RWPE2 (cell line): ENCODE measurements around the gene RCC1.

Source experiments
- ATAC-seq: fragments of 200-7000 bp; cut with Tn5 transposase; 3 replicates; pipeline ENCODE4 v1.9.1; 2021; ENCODE audit warnings: low read depth
- DNase-seq: peaks from one replicate; pipeline ENCODE4 v3.0.0-alpha.2; 2020; ENCODE audit warnings: low spot score
- H3K27ac ChIP-seq: fragments of 450-650 bp; 2 replicates; pipeline ENCODE4 v1.5.1; 2017; ENCODE audit warnings: mild to moderate bottlenecking; ENCODE audit not compliant: poor library complexity, severe bottlenecking
- H3K27me3 ChIP-seq: fragments of 250-450 bp; sonication (Bioruptor Pico); 2 replicates; pipeline ENCODE4 v1.5.1; 2021; ENCODE audit warnings: mild to moderate bottlenecking, moderate library complexity; ENCODE audit not compliant: insufficient read depth, poor library complexity, severe bottlenecking
- H3K36me3 ChIP-seq: fragments of 250-450 bp; sonication (Bioruptor Pico); 2 replicates; pipeline ENCODE4 v1.5.1; 2020; ENCODE audit warnings: low read depth, mild to moderate bottlenecking, moderate library complexity
- H3K4me1 ChIP-seq: fragments of 250-450 bp; sonication (Bioruptor Pico); 2 replicates; pipeline ENCODE4 v1.5.1; 2021; ENCODE audit warnings: mild to moderate bottlenecking, moderate library complexity; ENCODE audit not compliant: insufficient read depth, poor library complexity, severe bottlenecking
- H3K4me3 ChIP-seq: fragments of 250-450 bp; sonication (Bioruptor Pico); 2 replicates; pipeline ENCODE4 v1.5.1; 2021; ENCODE audit warnings: mild to moderate bottlenecking, moderate library complexity; ENCODE audit not compliant: severe bottlenecking
- H3K9me3 ChIP-seq: fragments of 250-450 bp; sonication (Bioruptor Pico); 2 replicates; pipeline ENCODE4 v1.5.1; 2021; ENCODE audit warnings: mild to moderate bottlenecking, moderate library complexity; ENCODE audit not compliant: severe bottlenecking
- TF ChIP-seq, protein P1 (sequence below): fragments of 450-650 bp; IDR thresholded peaks from one replicate; pipeline ENCODE4 v1.5.1; 2017; ENCODE audit warnings: mild to moderate bottlenecking, moderate library complexity; ENCODE audit not compliant: poor library complexity, severe bottlenecking

RCC1 gene, protein sequence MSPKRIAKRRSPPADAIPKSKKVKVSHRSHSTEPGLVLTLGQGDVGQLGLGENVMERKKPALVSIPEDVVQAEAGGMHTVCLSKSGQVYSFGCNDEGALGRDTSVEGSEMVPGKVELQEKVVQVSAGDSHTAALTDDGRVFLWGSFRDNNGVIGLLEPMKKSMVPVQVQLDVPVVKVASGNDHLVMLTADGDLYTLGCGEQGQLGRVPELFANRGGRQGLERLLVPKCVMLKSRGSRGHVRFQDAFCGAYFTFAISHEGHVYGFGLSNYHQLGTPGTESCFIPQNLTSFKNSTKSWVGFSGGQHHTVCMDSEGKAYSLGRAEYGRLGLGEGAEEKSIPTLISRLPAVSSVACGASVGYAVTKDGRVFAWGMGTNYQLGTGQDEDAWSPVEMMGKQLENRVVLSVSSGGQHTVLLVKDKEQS

GRCh38 chr1:28505406-28506187 lies at the start of gene RCC1:
RCC1 (plus strand) TSS chr1:28506043; CDS start chr1:28529867, 23,824 bp downstream.
- Histone ChIP-seq H3K4me3 (peak within 1 kb of the TSS; percentile 67), H3K27me3 (no peaks in the 10 kb centered on the region), H3K9me3 (no peaks in the 10 kb centered on the region), H3K4me1 (peaks cover 23% of the 10 kb centered on the region), H3K27ac (peak within 1 kb of the TSS; percentile 99), H3K36me3 (peaks cover 47% of the 10 kb centered on the region)
- DNase-seq (peak; percentile 97), ATAC-seq (peak; percentile 67)
- TF ChIP-seq, protein P1, sequence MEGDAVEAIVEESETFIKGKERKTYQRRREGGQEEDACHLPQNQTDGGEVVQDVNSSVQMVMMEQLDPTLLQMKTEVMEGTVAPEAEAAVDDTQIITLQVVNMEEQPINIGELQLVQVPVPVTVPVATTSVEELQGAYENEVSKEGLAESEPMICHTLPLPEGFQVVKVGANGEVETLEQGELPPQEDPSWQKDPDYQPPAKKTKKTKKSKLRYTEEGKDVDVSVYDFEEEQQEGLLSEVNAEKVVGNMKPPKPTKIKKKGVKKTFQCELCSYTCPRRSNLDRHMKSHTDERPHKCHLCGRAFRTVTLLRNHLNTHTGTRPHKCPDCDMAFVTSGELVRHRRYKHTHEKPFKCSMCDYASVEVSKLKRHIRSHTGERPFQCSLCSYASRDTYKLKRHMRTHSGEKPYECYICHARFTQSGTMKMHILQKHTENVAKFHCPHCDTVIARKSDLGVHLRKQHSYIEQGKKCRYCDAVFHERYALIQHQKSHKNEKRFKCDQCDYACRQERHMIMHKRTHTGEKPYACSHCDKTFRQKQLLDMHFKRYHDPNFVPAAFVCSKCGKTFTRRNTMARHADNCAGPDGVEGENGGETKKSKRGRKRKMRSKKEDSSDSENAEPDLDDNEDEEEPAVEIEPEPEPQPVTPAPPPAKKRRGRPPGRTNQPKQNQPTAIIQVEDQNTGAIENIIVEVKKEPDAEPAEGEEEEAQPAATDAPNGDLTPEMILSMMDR: no peak

DNA sequence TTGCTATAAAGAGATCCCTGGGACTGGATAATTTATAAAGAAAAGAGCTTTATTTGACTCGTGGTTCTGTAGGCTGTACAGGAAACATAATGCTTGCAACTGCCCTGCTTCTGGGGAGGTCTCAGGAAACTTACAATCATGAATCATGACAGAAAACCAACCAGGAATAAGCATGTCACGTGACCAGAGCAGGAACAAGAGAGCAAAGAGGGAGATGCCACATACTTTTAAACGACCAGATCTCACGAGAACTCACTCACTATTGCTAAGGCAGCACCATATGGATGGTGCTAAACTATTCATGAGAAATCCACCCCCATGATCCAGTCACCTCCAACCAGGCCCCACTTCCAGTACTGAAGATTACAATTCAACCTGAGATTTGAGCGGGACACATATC lies 49.8 kb upstream of the RCC1 start:
- ATAC-seq (peak; percentile 51; the same call in 2 of the 3 replicates), DNase-seq (no peak)
- Histone ChIP-seq H3K36me3 (peaks cover 33% of the 10 kb centered on the region), H3K9me3 (no peaks in the 10 kb centered on the region), H3K27me3 (no peaks in the 10 kb centered on the region), H3K4me3 (no peak overlapping the region), H3K4me1 (no peaks in the 10 kb centered on the region), H3K27ac (no peak overlapping the region)
- TF ChIP-seq, protein P1: no peak

- Histone ChIP-seq H3K36me3 (peaks cover 26% of the 10 kb centered on the region), H3K27me3 (no peaks in the 10 kb centered on the region), H3K4me3 (no peak overlapping the region), H3K27ac (no peak overlapping the region), H3K4me1 (no peaks in the 10 kb centered on the region), H3K9me3 (no peaks in the 10 kb centered on the region)
- ATAC-seq (no peak), DNase-seq (no peak)
- TF ChIP-seq, protein P1: no peak
Observed at GRCh38 chr1:28457678-28458077, 48.2 kb upstream of the RCC1 start.

GRCh38 chr1:28458237-28459228 lies 47.3 kb upstream of the RCC1 start:
- Histone ChIP-seq H3K9me3 (no peaks in the 10 kb centered on the region), H3K27me3 (no peaks in the 10 kb centered on the region), H3K27ac (no peak overlapping the region), H3K36me3 (peaks cover 29% of the 10 kb centered on the region), H3K4me1 (no peaks in the 10 kb centered on the region), H3K4me3 (no peak overlapping the region)
- DNase-seq: no peak
- TF ChIP-seq, protein P1: no peak
- no peak for ATAC-seq
